Erythroblast (primary cell): ENCODE results near the gene SGTB.

ENCODE experiments used
- GATA1 ChIP-seq: IDR thresholded peaks from 2 replicates; pipeline ENCODE4 v1.6.1; 2011; ENCODE audit warnings: low read depth, mild to moderate bottlenecking, control low read depth, low read length, moderate library complexity
- POLR2A ChIP-seq: IDR thresholded peaks from 2 replicates; pipeline ENCODE4 v1.6.1; 2011; ENCODE audit warnings: mild to moderate bottlenecking, low read length

- TF ChIP-seq POLR2A (no peak), GATA1 (no peak)
Observed at GRCh38 chr5:65739162-65739561, 17.3 kb upstream of the SGTB start.
